Lower lobe of right lung (tissue), 2 donors: ENCODE measurements around the gene BRD8. TPM values are rescaled to one million over a fixed set of nuclear protein-coding genes. Genes with fewer than 3 reads are reported as not detected.

Experiments used
- ATAC-seq, 2 donors: fragments of 200-7000 bp; cut with Tn5 transposase; one replicate each; pipeline ENCODE4 v1.9.1; 2020 to 2022; ENCODE audit warnings: mild to moderate bottlenecking in 2 of 2, moderate library complexity in 2 of 2
- DNase-seq: peaks from one replicate; pipeline ENCODE4 v3.0.0-alpha.2; 2020
- H3K27ac ChIP-seq: fragments of 200-600 bp; one replicate; pipeline ENCODE4 v1.8.0; 2022
- H3K27me3 ChIP-seq: fragments of 200-600 bp; one replicate; pipeline ENCODE4 v1.8.0; 2022; ENCODE audit warnings: low read depth
- H3K36me3 ChIP-seq: fragments of 200-600 bp; one replicate; pipeline ENCODE4 v1.8.0; 2022; ENCODE audit warnings: mild to moderate bottlenecking
- H3K4me1 ChIP-seq: fragments of 200-600 bp; one replicate; pipeline ENCODE4 v1.8.0; 2022
- H3K4me3 ChIP-seq: fragments of 200-600 bp; one replicate; pipeline ENCODE4 v1.8.0; 2022; ENCODE audit warnings: mild to moderate bottlenecking
- H3K9me3 ChIP-seq: fragments of 200-600 bp; one replicate; pipeline ENCODE4 v1.8.0; 2022
- intact Hi-C: fragments of 100-400 bp; cut with DNase I; formaldehyde crosslinking; loops from one replicate; pipeline ENCODE4 v1.11.0; 2022
- total RNA-seq: library from RNA; stranded (reverse); fragmentation: NEBNext Ultra II Directional; extraction: Animal tissue kit (Norgen Biotek cat#: 25700); gene quantifications from one replicate; pipeline ENCODE4 v1.2.1, GENCODE V29; 2021
- TF ChIP-seq, protein P1 (sequence below): fragments of 200-600 bp; IDR thresholded peaks from one replicate; pipeline ENCODE4 v1.8.0; 2022; ENCODE audit warnings: antibody characterized with exemption, mild to moderate bottlenecking
- donor health status: DM: no; HTN: yes; CAD: no; lungs with severe emphysema.

The BRD8 gene
- total RNA-seq, 1 donor from 2014 or later: 56.9 TPM

DNA sequence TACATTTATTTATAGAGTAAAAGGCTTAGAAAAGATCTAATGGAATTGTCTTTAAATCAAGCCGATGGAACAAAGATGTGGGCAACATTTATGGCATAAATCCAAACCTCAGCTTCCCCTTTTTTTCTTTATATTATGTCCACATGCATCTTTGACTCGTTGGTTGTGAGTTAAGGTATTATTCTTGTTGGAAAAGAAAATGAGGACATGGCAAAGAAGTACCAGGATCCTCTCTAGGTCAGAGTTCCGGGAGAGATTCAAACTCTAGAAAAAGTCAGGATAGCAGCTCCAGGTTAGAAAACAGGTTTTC lies 38.7 kb downstream of the BRD8 start:
- Histone ChIP-seq H3K27ac (no peak overlapping the region), H3K4me3 (peak overlapping the region; percentile 64), H3K4me1 (peaks cover 6% of the 10 kb centered on the region), H3K27me3 (peaks cover 3% of the 10 kb centered on the region), H3K36me3 (no peaks in the 10 kb centered on the region), H3K9me3 (no peaks in the 10 kb centered on the region)
- no peak for DNase-seq
- TF ChIP-seq, protein P1, sequence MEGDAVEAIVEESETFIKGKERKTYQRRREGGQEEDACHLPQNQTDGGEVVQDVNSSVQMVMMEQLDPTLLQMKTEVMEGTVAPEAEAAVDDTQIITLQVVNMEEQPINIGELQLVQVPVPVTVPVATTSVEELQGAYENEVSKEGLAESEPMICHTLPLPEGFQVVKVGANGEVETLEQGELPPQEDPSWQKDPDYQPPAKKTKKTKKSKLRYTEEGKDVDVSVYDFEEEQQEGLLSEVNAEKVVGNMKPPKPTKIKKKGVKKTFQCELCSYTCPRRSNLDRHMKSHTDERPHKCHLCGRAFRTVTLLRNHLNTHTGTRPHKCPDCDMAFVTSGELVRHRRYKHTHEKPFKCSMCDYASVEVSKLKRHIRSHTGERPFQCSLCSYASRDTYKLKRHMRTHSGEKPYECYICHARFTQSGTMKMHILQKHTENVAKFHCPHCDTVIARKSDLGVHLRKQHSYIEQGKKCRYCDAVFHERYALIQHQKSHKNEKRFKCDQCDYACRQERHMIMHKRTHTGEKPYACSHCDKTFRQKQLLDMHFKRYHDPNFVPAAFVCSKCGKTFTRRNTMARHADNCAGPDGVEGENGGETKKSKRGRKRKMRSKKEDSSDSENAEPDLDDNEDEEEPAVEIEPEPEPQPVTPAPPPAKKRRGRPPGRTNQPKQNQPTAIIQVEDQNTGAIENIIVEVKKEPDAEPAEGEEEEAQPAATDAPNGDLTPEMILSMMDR: no peak
- no peak for ATAC-seq
- intact Hi-C loops: no loop called here

DNA sequence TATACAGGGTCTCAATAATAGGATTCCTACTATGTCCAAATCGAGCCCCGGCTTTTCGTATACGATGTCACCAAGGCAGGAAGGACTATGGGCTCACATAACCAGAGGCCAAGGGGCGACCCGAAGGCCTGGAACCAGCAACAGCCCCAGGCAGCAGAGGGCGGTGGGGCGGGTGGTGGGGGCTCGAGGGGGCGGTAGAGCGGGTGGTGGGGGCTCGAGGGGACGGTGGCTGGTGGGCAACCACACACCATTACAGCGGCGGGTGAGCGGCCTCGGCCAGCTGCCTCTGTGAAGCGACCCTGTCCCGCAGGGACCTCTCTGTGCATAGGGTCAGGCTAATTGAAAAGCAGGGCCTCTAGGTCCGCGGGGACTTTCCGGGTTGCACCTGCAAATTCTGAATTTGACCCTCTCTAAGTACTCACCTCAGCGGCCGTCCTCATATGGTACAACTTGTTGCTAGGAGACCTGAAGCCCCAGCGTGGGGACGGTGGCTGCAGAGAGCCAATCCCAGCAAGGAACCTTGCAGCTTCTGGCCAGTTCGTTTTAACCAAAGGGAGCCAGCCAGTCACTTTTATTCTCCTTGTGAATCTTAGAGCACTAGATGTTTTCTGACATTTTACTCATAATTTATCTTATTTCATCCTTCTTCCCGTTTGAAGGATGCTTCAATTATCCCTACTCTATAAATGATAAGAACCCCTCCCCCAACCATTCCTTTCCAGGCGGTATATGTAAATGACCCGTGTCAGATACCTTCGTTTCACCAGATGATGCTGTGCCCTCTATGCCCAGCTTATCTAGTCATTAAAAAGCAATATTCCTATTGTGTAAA lies 39.3 kb downstream of the BRD8 start, which contains the start of gene NME5:
NME5 (minus strand) TSS at position 480 of the 832 bp plus-strand sequence. CDS start 648 bp downstream, outside the sequence.
- DNase-seq: peak; percentile 78
- TF ChIP-seq, protein P1: no peak
- peak within 1 kb of the TSS; percentile 64 for H3K4me3 ChIP-seq
- H3K36me3 ChIP-seq: no peaks in the 10 kb centered on the region
- no peak within 1 kb of the TSS for H3K27ac ChIP-seq
- intact Hi-C loops: no loop called here
- ATAC-seq: peak; percentile 94 to 96
- peaks cover 3% of the 10 kb centered on the region for H3K27me3 ChIP-seq
- peaks cover 6% of the 10 kb centered on the region for H3K4me1 ChIP-seq
- H3K9me3 ChIP-seq: no peaks in the 10 kb centered on the region

DNA sequence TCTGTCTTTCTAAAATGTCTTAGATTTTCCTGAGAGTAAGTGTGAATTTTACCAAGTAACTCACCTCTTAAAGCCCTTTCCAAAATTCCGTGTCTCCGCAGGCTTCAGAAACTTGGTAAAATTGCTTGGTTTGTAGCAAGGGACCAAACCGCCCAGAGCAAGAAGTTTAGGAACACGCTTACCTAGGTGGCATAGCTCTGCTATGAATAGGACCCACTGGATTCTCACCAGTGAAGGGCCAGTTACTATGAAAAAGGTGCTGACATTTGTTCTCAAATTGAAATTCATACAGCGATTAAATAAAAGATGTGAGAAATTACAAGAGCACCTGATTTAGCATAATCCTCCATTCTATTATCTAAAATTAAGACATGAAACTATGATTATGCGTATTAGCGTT lies 45.9 kb downstream of the BRD8 start:
- intact Hi-C loops: no loop called here
- H3K27ac ChIP-seq: no peak overlapping the region
- DNase-seq (no peak), ATAC-seq (no peak)
- no peaks in the 10 kb centered on the region for H3K27me3 ChIP-seq
- H3K4me1 ChIP-seq: no peaks in the 10 kb centered on the region
- H3K4me3 ChIP-seq: no peak overlapping the region
- H3K9me3 ChIP-seq: no peaks in the 10 kb centered on the region
- H3K36me3 ChIP-seq: no peaks in the 10 kb centered on the region
- TF ChIP-seq, protein P1: no peak

DNA sequence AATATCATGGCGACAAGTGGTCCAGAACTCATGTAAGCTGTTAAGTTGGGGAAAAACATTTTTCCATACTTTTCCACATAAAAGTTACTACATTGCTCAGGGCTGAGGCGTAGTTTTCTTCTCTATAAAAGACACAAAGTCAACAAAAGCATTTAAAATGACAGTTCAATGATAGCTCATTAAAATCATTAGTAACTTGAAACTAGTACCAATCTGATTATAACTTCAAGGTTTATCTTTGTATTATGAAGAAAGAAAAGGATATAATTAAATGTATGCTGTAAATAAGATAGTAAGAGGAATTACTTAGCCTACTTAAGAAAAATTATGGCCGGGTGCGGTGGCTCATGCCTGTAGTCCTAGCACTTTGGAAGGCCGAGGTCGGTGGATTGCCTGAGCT lies 49.1 kb downstream of the BRD8 start:
- Histone ChIP-seq H3K27ac (no peak overlapping the region), H3K4me3 (no peak overlapping the region), H3K9me3 (no peaks in the 10 kb centered on the region), H3K36me3 (no peaks in the 10 kb centered on the region), H3K4me1 (no peaks in the 10 kb centered on the region), H3K27me3 (no peaks in the 10 kb centered on the region)
- ATAC-seq (no peak), DNase-seq (no peak)
- TF ChIP-seq, protein P1: no peak
- intact Hi-C loops: no loop called here

DNA sequence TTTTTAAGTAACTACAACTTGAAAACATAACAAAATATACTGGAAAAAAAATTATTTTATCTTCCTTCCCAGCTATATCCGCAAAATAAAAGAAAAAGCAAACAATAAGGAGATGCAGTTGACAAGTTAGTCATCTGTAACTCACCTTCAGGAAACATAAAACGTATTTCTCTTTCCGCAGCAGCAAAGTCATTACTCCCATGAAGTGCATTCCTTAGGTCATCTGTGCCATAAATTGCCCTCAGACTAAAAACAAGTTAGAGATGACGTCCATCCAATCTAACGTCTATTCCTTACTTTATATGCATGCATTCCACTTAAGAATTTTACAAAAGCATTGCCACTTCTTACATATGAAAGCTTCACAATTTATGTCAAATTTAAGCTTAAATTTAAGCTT lies 50.1 kb downstream of the BRD8 start:
- Histone ChIP-seq H3K36me3 (no peaks in the 10 kb centered on the region), H3K27ac (no peak overlapping the region), H3K4me3 (no peak overlapping the region), H3K9me3 (no peaks in the 10 kb centered on the region), H3K27me3 (no peaks in the 10 kb centered on the region), H3K4me1 (no peaks in the 10 kb centered on the region)
- ATAC-seq (no peak), DNase-seq (no peak)
- intact Hi-C loops: no loop called here
- TF ChIP-seq, protein P1: no peak
